OCI-LY7 (cell line): ENCODE results near the gene NUP93. TPM values are rescaled to one million over a fixed set of nuclear protein-coding genes. Genes with fewer than 3 reads are reported as not detected.
"Not testable (repeated sequence)": the region's sequence is repeated elsewhere in the genome, so short reads cannot be mapped to it uniquely, and the experiment has no call there.

Experiments
- BruUV-seq: library from RNA; stranded (reverse); fragments of 400-500 nt; replicated peaks from 2 replicates; lab custom pipeline; 2021; lab: Mats Ljungman, UMichigan
- CTCF ChIA-PET: fragments of 300-600 bp; sonication (Branson Sonifier 250); formaldehyde crosslinking; loops from one replicate; lab custom pipeline; 2022; ENCODE audit warnings: antibody characterized with exemption; ENCODE audit not compliant: unreplicated experiment; lab: Charles Lee
- POLR2A ChIA-PET: fragments of 300-600 bp; sonication (Branson Sonifier 250); formaldehyde crosslinking; loops from one replicate; lab custom pipeline; 2022; ENCODE audit warnings: antibody characterized with exemption; lab: Charles Lee
- DNase-seq: peaks from one replicate; pipeline ENCODE4 v3.0.0-alpha.2; 2015; ENCODE audit warnings: low spot score
- H2AFZ ChIP-seq: fragments of 200-600 bp; sonication (generic), shearing (Covaris generic); 2 replicates; pipeline ENCODE4 v1.6.1; 2014; ENCODE audit warnings: mild to moderate bottlenecking, antibody characterized with exemption, low read length, moderate library complexity
- H3K27ac ChIP-seq: fragments of 200-600 bp; sonication (generic); 2 replicates; pipeline ENCODE4 v1.5.1; 2014; ENCODE audit warnings: mixed run types, low read depth, mild to moderate bottlenecking, moderate library complexity, low read length, inconsistent platforms; ENCODE audit not compliant: poor library complexity, severe bottlenecking
- H3K36me3 ChIP-seq: fragments of 200-600 bp; sonication (generic); 2 replicates; pipeline ENCODE4 v1.6.1; 2014; ENCODE audit warnings: mild to moderate bottlenecking, antibody characterized with exemption, low read length, moderate library complexity, mixed read lengths; ENCODE audit not compliant: insufficient read depth
- H3K4me1 ChIP-seq: fragments of 200-600 bp; sonication (generic); 2 replicates; pipeline ENCODE4 v1.5.1; 2014; ENCODE audit warnings: mild to moderate bottlenecking, low read length; ENCODE audit not compliant: insufficient read depth, poor library complexity, severe bottlenecking
- H3K4me2 ChIP-seq: fragments of 200-600 bp; sonication (generic); 2 replicates; pipeline ENCODE4 v1.6.1; 2014; ENCODE audit warnings: mild to moderate bottlenecking, low read length
- H3K4me3 ChIP-seq: fragments of 200-600 bp; sonication (generic); 2 replicates; pipeline ENCODE4 v1.5.1; 2014; ENCODE audit warnings: mild to moderate bottlenecking, low read depth, low read length; ENCODE audit not compliant: poor library complexity, severe bottlenecking
- H3K79me2 ChIP-seq: fragments of 200-600 bp; sonication (generic); 2 replicates; pipeline ENCODE4 v1.6.1; 2016; ENCODE audit warnings: low read depth, mild to moderate bottlenecking, low read length, moderate library complexity, mixed read lengths; ENCODE audit not compliant: insufficient read depth
- H3K9me2 ChIP-seq: fragments of 200-600 bp; sonication (generic); 2 replicates; pipeline ENCODE4 v1.6.1; 2016; ENCODE audit warnings: mild to moderate bottlenecking, low read length, mixed read lengths; ENCODE audit not compliant: insufficient read depth
- H3K9me3 ChIP-seq: fragments of 200-600 bp; sonication (generic); 2 replicates; pipeline ENCODE4 v1.6.1; 2014; ENCODE audit warnings: mild to moderate bottlenecking, mixed run types, low read length, mixed read lengths
- H4K20me1 ChIP-seq: fragments of 200-600 bp; sonication (generic); 2 replicates; pipeline ENCODE4 v1.6.1; 2014; ENCODE audit warnings: mild to moderate bottlenecking, antibody characterized with exemption, low read length, moderate library complexity, mixed read lengths; ENCODE audit not compliant: insufficient read depth
- EZH2phosphoT487 ChIP-seq: fragments of 200-600 bp; sonication (generic); IDR thresholded peaks from 2 replicates; pipeline ENCODE4 v1.6.1; 2018; ENCODE audit warnings: low read depth, borderline replicate concordance, mild to moderate bottlenecking, mixed run types, antibody characterized with exemption, low read length, moderate library complexity, mixed read lengths
- intact Hi-C: fragments of 100-400 bp; cut with micrococcal nuclease; formaldehyde crosslinking; loops from one replicate; pipeline ENCODE4 v1.10.0; 2022; ENCODE audit not compliant: unreplicated experiment
- total RNA-seq, 2 experiments: library from RNA; depleted of rRNA in 1 of 2; stranded (reverse); fragments of >200 nt in 1 of 2; shearing (Covaris generic) in 1 of 2; gene quantifications; 2 replicates each; pipeline ENCODE4 v1.2.3, GENCODE V29; 2014 to 2022
- TF ChIP-seq, protein P1 (sequence below): fragments of 200-600 bp; sonication (generic); conservative IDR thresholded peaks from 2 replicates; pipeline ENCODE4 v1.5.1; 2014; ENCODE audit warnings: mild to moderate bottlenecking, antibody characterized with exemption, low read length, moderate library complexity, mixed read lengths

The NUP93 gene
- total RNA-seq, 2 experiments from 2014 or later = 119 to 183 TPM

DNA sequence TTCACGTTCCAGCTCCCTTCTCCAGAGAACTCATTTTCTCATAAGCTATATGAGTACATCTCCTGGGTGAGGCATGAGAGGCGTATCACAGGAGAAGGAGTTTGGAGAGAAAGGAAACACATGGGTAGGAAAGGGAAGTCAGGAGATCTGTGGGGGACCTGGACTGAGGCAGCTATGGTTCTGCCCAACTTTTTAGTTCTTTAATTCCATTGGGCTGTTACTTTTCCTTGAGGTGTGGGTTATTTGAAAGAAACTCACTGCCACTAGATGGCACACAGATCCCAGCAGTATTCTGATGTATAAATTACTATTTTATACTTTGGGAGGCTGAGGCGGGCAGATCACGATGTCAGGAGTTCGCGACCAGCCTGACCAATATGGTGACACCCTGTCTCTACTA is 63.6 kb downstream of the NUP93 start:
- Histone ChIP-seq H2AFZ (no peak overlapping the region), H3K4me1 (no peaks in the 10 kb centered on the region), H3K9me3 (no peaks in the 10 kb centered on the region), H3K4me3 (no peak overlapping the region), H3K27ac (no peak overlapping the region), H3K79me2 (peaks cover 7% of the 10 kb centered on the region; the same call in 1 of the 2 replicates), H3K4me2 (no peak overlapping the region), H3K36me3 (peaks cover 7% of the 10 kb centered on the region; the same call in 1 of the 2 replicates), H3K9me2 (no peaks in the 10 kb centered on the region), H4K20me1 (0 out of 2 replicates have a peak, but pooled peaks cover 5% of the 10 kb centered on the region)
- peak; percentile 52 for DNase-seq
- intact Hi-C loops = loop anchor here (1.0 to 5.0 kb wide), 3 partner anchors 59 to 216 kb away; no protein-coding TSS in a partner anchor
- CTCF ChIA-PET = interaction anchor here (0.9 to 1.5 kb wide), 2 partner anchors 10 to 31 kb away, joined by 4 to 5 read pairs; no protein-coding TSS in a partner anchor
- POLR2A ChIA-PET = interaction anchor here (0.6 to 1.5 kb wide), 4 partner anchors 9 to 368 kb away, joined by 3 to 7 read pairs (median 4); no protein-coding TSS in a partner anchor
- TF ChIP-seq, protein P1, sequence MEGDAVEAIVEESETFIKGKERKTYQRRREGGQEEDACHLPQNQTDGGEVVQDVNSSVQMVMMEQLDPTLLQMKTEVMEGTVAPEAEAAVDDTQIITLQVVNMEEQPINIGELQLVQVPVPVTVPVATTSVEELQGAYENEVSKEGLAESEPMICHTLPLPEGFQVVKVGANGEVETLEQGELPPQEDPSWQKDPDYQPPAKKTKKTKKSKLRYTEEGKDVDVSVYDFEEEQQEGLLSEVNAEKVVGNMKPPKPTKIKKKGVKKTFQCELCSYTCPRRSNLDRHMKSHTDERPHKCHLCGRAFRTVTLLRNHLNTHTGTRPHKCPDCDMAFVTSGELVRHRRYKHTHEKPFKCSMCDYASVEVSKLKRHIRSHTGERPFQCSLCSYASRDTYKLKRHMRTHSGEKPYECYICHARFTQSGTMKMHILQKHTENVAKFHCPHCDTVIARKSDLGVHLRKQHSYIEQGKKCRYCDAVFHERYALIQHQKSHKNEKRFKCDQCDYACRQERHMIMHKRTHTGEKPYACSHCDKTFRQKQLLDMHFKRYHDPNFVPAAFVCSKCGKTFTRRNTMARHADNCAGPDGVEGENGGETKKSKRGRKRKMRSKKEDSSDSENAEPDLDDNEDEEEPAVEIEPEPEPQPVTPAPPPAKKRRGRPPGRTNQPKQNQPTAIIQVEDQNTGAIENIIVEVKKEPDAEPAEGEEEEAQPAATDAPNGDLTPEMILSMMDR = peak; percentile 77
- TF ChIP-seq EZH2phosphoT487 = no peak
- BruUV-seq = no TSS peak

DNA sequence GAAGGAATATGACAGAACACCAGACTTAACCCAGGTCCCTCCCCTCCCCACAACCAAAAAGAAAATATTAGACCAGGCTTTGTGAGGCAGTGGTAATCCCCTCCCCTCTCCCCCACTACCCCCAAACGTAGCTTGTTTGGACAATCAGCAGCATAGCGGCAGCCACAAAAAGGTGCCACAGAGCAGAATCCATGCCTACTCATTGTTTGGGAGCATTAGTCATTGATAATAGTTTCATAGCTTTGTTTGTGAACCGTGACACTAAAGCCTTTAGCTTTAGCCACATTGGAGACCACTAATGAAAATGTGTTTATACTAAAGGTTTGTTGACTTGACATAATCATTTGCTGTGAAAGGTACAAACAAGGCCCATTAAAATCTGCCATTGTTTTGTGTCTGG is 65.1 kb downstream of the NUP93 start:
- no peaks in the 10 kb centered on the region for H3K9me2 ChIP-seq
- H3K27ac ChIP-seq = no peak overlapping the region
- CTCF ChIA-PET = no interaction called here
- H3K4me3 ChIP-seq = no peak overlapping the region
- no peak for DNase-seq
- H3K36me3 ChIP-seq = peaks cover 19% of the 10 kb centered on the region; the same call in 1 of the 2 replicates
- POLR2A ChIA-PET = interaction anchor here (0.8 kb wide), 1 partner anchor 285 kb away, joined by 4 read pairs; no protein-coding TSS in a partner anchor
- intact Hi-C loops = no loop called here
- H3K4me2 ChIP-seq = no peak overlapping the region
- TF ChIP-seq EZH2phosphoT487 = no peak
- TF ChIP-seq, protein P1 = no peak
- no TSS peak for BruUV-seq
- H3K4me1 ChIP-seq = no peaks in the 10 kb centered on the region
- no peaks in the 10 kb centered on the region for H3K9me3 ChIP-seq
- 0 out of 2 replicates have a peak, but pooled peaks cover 5% of the 10 kb centered on the region for H4K20me1 ChIP-seq
- H2AFZ ChIP-seq = no peak overlapping the region
- peaks cover 7% of the 10 kb centered on the region; the same call in 1 of the 2 replicates for H3K79me2 ChIP-seq

DNA sequence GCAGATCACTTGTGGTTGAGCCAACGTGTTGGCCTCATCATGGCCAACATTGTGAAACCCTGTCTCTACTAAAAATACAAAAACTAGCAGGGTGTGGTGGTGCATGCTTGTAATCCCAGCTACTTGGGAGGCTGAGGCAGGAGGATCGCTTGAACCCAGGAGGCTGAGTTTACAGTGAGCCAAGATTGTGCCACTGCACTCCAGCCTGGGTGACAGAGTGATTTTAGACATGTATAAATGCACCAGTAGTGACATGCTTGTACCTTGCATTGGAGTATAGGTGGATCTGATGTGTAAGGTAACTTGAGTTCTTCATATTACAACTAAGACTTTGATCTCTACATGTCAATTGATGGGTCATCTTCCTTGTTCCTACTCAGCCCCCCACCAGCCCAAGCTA is 67.1 kb downstream of the NUP93 start:
- H3K4me2 ChIP-seq, intact Hi-C loops, H2AFZ ChIP-seq, H3K9me2 ChIP-seq, H4K20me1 ChIP-seq, BruUV-seq, H3K4me3 ChIP-seq, DNase-seq, H3K27ac ChIP-seq, H3K9me3 ChIP-seq, H3K4me1 ChIP-seq, CTCF ChIA-PET, H3K79me2 ChIP-seq: not testable (repeated sequence)
- peaks cover 24% of the 10 kb centered on the region; the same call in 1 of the 2 replicates for H3K36me3 ChIP-seq
- POLR2A ChIA-PET = interaction anchor here (0.5 to 1.3 kb wide), 4 partner anchors 10 to 156 kb away, joined by 3 to 7 read pairs (median 4); no protein-coding TSS in a partner anchor
